OCI-LY3 (cell line): Measurements from ENCODE around the gene LAMC1.

ENCODE experiments used
- CTCF ChIP-seq: fragments of 200-600, 300-600 bp; sonication (generic); IDR thresholded peaks from 2 replicates; pipeline ENCODE4 v1.5.1; 2014; ENCODE audit warnings: antibody characterized with exemption, low read length, low read depth
- EZH2phosphoT487 ChIP-seq: fragments of 200-600 bp; shearing (Covaris generic); IDR thresholded peaks from 2 replicates; pipeline ENCODE4 v1.6.1; 2018; ENCODE audit warnings: antibody characterized with exemption, mixed run types, low read depth

GRCh38 chr1:183124259-183124658, 101.0 kb downstream of the LAMC1 start:
- no peak for TF ChIP-seq CTCF
- TF ChIP-seq EZH2phosphoT487: no peak
